Measurements from ENCODE around the gene PLCB3.
A peak's percentile ranks its signal among the peaks of the same experiment; 100 is the strongest.

PLCB3 gene

DNA sequence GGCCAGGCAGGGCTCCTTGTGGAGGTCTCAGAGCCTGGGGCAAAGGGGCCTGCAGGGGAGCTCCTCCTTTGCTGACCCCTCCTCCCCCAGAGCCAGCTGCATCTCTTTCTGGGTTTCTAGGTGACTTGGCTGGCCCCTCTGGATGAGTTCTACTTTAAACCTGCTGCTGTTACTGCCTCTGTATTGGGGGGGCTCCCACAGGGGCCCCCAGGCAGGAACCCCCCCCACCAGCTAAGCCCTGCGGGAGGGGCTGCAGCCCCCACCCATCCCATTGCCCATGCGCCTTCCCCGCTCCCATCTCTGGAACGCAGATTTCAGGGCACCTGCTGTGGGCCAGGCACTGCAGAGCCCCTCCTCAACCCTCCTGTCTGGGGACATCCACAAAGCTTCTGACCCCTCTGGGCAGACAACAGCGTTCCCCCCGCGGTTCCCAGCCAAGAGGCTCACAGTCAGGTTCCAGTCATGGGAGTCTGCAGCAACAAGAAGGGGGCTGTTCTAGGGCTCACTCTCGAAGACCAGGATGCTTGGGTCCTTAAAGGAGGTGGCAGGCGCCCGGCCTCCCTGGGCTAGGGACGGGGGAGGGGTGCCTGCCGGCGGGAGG, 815 bp upstream of the PLCB3 start:
- DNase-seq (ENCODE audit: low spot score): no peak

DNA sequence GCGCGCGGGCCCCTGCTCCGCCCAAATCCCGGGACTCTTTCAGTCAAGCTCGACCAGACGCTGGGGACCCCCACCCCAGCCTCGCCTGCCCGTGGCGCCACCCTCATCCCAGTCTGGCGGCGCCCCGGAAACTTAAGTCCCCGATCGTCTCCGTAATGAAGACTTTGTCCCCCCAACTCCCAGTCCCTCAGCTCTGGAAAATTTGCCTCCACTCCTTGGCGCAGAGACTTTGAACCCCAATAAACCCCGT, 348 bp downstream of the PLCB3 start:
- DNase-seq (ENCODE audit: low spot score): no peak

DNA sequence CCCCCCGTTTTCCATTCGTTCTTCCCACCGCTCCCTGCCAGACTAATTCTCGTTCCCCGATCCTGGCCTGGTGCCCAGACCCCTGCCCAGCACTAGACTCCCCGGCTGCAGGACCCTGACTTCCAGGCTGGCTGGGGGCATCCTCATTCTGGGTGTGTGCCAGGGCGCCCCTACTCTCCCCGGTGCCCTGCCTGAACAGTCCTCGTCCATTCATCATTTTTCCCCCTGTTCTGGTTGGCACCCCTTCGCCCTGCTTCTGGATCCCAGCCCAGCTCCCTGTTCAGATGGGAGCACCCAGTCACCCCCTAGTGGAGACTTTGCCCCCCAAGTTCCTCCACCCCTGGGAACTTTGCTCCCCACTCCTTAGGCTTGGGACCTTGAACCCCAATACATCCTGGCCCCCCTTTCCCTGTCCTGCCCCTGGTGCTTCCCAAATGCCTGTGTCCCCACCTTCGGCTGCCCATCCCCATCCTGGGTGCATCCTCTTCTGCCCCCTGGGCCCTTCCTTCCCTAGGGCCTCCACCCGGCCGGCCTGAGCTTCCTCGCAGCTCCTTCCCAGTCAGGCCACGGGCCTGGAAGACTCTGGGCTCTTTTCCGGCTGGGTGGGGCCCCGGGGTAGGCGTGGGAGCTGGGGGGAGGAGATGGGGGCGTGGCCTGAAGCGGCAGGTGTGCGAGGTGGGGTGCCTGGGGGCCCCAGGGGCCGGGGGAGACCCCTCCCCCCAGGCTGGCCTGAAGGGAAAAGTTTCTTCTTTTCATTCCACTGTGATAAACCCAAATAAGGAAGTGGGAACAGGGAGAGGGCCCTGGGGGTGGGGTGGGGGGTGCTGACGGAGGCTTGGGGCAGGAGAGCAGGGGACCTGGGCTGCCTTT, 908 bp downstream of the PLCB3 start:
- no peak for DNase-seq (ENCODE audit: low spot score)

- DNase-seq (ENCODE audit: low spot score): no peak
Observed at GRCh38 chr11:64253043-64253442, 1.7 kb downstream of the PLCB3 start.

DNA sequence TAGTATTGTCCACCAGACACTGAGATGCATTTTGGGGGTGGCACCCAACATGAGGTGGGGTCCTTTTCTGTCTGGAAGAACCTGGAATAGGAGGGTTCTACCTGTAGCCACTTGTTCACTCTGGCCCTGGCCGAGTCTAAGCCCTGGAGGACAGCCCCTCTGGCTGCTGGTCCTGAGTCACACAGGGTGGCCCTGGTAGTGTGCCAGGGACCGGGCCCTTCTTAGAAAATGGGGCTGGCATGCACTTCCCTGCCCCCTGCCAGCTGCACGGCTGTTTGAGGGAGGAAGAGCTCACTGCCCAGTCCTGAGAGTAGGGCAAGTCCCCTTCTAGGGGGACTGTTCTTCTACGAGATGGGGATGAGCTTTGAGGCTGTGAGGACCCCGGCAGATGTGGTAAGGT, 2.2 kb downstream of the PLCB3 start:
- DNase-seq (ENCODE audit: low spot score): peak; percentile 71

GRCh38 chr11:64254326-64254725, 3.0 kb downstream of the PLCB3 start:
- no peak for DNase-seq (ENCODE audit: low spot score)

DNA sequence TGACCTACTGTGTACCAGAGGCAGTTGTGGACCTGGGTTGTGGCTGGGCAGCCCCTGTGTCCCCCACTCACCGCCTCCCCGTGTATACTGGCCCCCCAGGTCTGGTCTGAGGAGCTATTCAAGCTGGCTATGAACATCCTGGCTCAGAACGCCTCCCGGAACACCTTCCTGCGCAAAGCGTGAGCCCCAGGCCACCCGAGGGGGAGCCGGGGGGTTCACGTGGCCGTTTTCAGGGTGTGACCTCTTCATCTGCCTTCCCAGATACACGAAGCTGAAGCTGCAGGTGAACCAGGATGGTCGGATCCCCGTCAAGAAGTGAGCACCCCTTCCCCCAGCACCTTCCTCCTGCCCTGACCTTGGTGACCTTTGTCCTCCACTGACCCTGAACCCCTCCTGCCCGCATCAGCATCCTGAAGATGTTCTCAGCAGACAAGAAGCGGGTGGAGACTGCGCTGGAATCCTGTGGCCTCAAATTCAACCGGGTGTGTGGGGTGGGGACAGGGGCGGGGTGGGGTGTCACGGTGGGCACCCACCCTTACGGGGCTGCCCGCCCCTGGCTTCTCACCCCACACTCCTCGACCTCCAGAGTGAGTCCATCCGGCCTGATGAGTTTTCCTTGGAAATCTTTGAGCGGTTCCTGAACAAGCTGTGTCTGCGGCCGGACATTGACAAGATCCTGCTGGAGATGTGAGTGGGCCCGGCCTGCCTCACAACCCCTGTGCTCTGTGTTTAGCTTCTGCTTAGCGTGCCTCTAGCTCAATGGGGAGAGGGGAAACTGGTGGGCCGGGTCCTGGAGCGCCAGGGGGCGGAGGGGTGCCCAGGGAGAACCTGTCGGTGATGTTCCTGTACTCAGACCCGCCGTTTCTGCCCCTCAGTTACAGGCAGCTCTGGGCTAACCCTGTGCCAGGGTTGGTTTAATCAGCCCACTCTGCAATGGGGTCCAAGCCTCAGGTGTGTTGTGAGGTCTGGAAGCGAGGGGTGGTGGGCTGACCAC, 4.1 kb downstream of the PLCB3 start:
- DNase-seq (ENCODE audit: low spot score): no peak

GRCh38 chr11:64256300-64256699, 5.0 kb downstream of the PLCB3 start:
- DNase-seq (ENCODE audit: low spot score): no peak

- DNase-seq (ENCODE audit: low spot score): no peak
Observed at GRCh38 chr11:64258356-64258755, 7.0 kb downstream of the PLCB3 start.

GRCh38 chr11:64258946-64259532, 7.7 kb downstream of the PLCB3 start:
- DNase-seq (ENCODE audit: low spot score): no peak

GRCh38 chr11:64259533-64260067, 8.3 kb downstream of the PLCB3 start:
- DNase-seq (ENCODE audit: low spot score): no peak

- no peak for DNase-seq (ENCODE audit: low spot score)
Observed at GRCh38 chr11:64260147-64260708, 8.9 kb downstream of the PLCB3 start.

GRCh38 chr11:64261556-64262080, 10.3 kb downstream of the PLCB3 start:
- DNase-seq (ENCODE audit: low spot score): no peak

GRCh38 chr11:64262271-64263002, 11.1 kb downstream of the PLCB3 start:
- no peak for DNase-seq (ENCODE audit: low spot score)

- DNase-seq (ENCODE audit: low spot score): no peak
Observed at GRCh38 chr11:64263021-64263946, 12.0 kb downstream of the PLCB3 start.

- DNase-seq (ENCODE audit: low spot score): no peak
Observed at GRCh38 chr11:64263947-64264317, 12.6 kb downstream of the PLCB3 start.

DNA sequence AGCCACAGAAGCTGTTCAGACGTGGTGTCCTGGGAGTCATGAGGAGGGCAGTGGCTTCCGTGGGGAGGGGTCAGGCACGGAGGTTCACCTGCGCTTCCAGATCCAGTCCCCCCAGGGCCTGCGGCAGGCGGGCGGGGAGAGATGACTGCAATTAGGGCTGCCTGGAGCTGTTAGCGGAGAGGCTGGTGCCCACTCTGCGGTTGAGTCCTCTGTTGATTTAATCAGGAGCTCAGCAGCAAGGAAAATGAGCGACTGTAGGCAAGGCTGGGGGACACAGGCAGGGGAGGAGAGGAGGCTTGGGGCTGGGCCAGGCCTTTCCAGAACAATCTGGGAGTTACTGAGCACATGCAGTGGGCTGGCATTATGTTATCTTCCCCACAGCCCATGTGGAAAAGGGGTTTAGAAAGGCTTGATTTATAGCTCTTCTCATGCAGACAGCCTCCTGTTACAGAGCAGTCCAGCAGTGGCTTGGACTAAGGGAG, 13.1 kb downstream of the PLCB3 start:
- DNase-seq (ENCODE audit: low spot score): no peak

DNA sequence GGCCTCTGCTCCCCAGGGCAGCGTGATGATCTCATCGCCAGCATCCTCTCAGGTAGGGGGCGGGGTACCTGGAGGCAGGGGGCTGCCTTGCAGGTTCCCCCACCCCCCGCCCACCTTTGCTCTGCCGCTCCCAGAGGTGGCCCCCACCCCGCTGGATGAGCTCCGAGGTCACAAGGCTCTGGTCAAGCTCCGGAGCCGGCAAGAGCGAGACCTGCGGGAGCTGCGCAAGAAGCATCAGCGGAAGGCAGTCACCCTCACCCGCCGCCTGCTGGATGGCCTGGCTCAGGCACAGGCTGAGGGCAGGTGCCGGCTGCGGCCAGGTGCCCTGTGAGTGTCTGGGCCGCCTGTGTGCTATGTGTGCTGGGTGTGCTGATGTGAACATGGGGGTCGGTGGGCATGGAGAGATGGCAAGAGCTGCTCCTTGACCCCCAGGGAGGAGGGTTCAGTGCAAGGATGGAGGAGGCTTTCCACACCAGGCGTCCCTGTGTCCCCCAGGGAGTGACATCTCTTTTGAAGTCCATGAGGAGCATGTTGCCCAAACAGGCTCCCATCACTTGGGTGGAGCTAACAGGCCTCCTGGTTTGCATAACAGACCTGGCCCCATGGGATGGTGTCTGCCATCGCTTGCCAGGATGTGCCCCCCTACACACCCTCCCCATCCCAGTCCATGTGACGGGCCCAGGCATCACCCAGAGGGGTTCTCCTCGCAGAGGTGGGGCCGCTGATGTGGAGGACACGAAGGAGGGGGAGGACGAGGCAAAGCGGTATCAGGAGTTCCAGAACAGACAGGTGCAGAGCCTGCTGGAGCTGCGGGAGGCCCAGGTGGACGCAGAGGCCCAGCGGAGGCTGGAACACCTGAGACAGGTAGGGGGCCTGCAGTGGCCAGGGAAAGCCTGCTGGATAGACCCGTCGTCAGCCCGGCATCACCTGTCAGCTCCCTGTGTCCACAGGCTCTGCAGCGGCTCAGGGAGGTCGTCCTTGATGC, 14.1 kb downstream of the PLCB3 start:
- DNase-seq (ENCODE audit: low spot score): no peak

Measured in cerebellar cortex (tissue), 1 donor.